Hippocampal formation (tissue), 2 donors: ENCODE data around the gene ARHGEF11.
"Not testable (repeated sequence)": the region's sequence is repeated elsewhere in the genome, so short reads cannot be mapped to it uniquely, and the experiment has no call there.

Experiments
- DNase-seq, 2 donors: peaks; one replicate each; lab custom pipeline; 2025; lab: John Stamatoyannopoulos, UW

ARHGEF11 gene

DNA sequence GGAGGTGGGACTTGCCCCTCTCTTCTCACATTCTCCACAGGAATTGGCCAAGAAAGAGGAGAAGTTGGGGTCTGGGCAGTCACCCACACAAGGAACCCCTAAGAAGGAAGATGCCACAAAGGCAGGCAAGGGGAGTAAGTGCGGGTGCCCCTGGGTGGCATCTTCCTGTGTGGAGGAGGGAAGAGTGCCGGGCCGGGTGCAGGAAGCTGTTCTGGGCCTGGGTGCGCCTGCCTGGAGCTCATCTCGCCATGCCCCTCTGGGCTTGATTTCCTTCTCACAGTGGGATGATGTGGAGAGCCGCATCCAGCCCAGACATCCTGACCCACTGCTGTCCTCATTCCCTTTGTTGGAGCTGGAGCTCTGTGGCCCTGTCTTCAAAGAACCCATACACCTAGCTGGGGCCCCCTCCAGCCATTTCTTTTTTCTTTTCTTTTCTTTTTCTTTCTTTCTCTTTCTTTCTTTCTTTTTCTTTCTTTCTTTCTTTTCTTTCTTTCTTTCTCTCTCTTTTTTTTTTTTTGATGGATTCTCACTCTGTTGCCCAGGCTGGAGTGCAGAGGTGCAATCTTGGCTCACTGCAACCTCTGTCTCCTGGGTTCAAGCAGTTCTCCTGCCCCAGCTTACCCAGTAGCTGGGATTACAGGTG, 115.8 kb downstream of the ARHGEF11 start:
- DNase-seq = no peak

DNA sequence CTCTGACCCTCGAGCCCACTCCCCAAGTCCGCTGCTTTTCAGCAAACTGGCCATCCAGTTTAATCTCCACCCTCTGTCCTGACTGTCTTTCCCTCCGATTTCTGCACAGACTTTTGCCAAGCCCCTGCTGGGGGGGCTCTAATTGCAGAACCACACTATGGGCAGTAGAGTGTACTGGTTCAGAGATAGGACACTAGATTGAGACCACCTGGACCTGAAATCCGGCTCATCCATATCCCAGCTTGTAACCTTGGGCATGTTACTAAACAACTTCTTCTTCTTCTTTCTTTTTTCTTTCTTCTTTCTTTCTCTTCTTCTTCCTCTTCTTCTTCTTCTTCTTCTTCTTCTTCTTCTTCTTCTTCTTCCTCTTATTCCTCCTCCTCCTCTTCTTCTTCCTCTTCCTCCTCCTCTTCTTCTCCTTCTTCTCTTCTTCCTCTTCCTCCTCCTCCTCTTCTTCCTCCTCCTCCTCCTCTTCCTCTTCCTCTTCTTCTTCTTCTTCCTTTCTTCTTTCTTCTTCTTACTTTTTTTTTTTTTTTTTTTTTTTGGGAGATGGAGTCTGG, 117.4 kb downstream of the ARHGEF11 start:
- no peak for DNase-seq

DNA sequence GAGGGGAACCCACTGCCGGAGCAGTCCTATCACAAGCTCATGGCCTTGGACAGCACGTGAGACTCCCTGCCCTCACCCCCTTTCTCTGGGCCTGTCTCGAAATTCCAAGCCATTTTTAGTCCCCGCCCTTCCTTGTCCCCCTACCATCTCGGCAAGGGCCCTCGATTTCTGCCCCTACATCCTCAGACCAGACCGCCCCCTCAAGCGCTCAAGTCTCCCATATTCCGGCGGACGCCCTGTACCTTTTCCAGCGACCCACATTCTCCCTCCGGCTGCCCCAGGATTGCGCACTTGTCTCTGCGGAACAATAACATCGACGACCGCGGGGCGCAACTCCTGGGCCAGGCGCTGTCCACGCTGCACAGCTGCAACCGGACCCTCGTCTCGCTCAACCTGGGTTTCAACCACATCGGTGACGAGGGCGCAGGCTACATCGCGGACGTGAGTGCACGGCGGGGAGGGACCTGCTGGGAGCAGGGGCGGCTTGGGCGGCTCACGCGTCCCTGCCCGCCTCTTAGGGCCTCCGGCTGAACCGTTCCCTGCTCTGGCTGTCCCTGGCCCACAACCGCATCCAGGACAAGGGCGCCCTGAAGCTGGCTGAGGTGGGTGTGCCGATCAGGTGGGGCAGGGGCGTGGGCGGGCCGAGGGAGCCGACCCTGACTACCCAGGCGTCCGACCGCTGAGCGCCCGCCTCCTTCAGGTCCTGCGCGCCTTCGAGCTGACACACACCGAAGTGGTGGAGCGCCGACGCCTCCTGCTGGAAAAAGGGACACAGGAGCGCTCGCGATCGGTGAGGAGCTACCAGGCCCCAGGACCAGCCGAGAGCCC, 118.1 kb downstream of the ARHGEF11 start:
- DNase-seq = no peak

DNA sequence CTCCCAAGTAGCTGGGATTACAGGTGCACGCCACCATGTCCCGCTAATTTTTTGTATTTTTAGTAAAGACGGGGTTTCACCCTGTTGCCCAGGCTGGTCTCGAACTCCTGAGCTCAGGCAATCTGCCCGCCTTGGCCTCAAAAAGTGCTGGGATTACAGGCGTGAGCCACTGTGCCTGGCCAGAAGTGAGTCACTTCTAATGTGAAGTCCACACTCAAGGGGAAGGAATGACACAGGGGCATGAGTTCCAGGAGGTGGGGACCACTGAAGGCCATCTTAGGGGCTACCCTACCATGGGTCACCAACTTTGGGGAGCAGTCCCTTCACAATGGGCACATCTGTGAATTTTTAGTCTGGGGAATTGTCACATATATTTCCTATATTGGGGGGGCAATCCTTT, 118.8 kb downstream of the ARHGEF11 start:
- DNase-seq = not testable (repeated sequence)

DNA sequence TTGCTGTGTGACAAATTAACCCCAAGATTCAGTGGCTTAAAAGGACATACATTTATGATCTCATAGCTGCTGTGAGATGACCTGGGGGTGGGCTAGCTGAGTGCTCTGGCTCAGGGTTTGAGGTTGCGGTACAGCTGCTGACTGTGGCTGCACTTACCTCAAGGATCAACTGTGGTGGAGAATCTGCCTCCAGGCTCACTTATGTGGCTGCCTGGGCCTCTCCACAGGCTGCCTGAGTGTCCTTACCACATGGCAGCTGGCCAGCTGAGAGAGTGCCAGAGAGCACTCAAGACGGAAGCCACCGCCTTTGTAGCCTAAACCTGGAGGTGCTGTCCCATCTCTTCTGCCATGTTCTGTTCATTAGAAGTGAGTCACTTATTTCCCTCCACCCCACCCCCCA, 119.4 kb downstream of the ARHGEF11 start:
- no peak for DNase-seq

DNA sequence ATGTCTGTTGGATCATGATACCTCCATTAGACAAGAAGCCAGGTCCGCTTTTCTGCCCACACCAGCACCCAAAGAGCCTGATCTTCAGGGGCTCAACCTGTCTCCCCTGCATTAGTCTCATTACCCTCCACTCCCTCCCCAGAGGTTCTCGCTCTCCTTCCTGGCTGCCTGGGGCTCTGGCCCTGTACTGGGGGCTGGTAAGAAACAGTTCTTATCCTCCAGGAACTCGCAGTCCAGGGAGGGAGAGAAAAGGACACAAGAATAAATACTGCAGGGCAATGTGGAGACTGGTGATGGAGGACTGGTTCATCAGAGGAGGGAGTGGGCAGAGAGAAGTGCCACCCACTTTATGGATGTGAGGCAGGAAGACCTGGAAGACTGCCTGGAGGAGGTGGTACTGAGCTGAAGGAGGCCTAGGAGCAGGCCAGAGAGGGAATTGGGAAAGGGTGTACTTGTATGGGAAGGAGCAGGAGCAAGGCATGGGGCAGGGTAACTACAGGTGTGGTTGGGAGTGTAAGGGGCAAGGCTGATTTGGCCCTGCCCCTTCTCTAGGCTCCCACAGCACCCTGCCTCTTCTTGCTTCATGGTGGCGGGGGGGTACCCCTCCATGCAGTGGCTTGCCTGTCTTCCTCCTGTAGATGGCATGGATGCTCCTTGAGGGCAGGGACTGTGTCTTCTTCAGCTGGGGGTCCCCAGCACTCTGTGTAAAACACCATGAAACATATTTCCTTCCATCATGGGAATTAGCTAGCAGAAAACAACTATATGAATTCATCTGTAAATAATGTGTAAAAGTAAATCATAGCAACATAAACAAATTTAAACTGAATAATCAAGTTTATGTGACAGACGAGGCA, 120.2 kb downstream of the ARHGEF11 start:
- DNase-seq = no peak

DNA sequence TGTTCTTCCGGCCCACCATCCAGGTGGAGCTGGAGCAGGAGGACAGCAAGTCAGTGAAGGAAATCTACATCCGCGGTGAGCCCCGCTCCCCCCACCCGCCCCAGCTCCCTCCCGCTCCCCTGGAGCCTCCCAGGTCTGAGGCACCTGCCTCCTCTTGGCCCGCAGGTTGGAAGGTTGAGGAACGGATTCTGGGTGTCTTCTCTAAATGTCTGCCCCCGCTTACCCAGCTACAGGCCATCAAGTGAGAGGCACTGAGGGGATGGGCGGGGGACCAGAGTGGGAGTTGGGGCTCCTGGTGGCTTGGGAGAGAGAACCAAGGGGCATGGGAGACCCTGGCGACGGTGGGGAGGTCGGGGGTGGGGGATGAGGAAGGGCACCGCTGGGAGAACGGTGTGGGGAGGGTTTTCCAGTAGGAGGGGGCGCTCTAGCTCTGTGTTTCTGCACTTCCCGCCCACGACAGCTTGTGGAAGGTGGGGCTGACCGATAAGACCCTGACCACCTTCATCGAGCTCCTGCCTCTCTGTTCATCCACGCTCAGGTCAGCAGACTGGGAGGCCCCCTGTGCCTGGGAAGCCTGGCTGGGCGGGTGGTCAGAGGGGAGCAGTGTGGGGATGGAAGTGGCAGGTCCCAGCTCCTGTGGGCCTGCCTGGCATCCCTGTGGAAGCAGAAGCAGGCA, 120.9 kb downstream of the ARHGEF11 start:
- DNase-seq = no peak

DNA sequence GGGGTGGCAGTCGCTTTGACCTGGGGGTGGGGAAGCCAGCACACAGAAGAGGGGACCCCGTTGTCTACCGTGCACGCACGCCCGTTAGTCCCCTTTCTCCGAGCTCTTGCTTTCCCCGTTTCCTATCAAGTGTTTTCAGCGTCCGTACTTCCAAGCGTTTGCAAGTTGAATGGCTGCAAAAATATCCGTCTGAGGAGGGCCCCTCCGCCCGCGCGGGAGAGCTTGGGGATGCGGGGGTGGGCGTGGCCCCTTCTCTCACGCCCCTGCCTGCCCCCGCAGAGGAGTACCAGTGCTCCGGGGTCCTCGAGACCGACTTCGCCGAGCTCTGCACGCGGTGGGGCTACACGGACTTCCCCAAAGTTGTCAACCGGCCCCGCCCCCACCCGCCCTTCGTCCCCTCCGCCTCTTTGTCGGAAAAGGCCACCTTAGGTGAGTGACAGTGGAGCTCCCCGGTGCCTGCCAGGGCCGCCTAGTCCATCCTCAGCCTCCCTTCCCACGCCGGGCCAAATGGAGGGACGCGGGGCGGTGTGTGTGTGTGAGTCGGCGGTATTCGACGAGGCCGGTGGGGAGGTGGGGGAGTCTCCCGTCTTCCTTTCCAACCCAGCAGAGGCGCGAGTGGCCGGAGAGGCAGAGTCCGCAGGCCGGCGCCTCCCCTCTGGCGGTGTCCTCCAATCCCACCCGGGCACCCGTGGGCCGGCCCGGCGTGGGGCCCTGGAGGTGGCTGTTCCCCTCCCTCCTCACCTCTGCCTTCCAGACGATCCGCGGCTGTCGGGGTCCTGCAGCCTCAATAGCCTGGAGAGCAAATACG, 121.7 kb downstream of the ARHGEF11 start:
- DNase-seq = no peak

DNA sequence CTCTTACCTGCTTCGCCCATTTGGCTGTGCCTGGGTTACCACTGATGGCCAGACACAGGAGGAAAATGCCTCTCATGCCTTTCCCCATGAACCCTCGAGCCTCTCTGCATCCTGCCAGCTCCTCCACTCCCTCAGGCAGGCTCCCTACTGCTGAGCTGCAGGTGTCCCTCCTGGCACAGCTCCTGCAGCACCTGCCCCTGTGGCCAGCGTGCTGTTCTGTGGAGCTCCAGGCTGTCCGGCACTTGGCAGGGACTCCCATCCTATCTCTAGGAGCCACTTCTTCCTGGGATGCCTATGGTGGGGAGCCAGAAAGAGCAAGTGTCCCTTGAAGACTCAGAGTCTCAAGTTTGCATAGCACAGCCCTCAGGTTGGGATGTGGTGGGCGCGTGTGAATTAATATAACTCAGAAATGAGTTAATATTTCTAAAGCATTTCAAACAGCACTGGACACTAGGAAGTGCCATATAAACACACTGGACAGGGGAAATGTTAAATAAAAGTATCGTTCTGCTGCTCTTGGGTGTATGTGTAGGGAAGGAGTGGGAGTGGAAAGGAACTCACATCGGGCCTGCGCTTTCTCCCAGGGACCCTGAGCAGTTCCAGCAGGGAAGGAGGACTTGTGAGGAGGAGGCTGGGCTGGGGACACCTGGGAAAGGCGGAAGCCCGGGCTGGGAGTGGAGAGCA, 122.4 kb downstream of the ARHGEF11 start:
- DNase-seq = no peak

DNA sequence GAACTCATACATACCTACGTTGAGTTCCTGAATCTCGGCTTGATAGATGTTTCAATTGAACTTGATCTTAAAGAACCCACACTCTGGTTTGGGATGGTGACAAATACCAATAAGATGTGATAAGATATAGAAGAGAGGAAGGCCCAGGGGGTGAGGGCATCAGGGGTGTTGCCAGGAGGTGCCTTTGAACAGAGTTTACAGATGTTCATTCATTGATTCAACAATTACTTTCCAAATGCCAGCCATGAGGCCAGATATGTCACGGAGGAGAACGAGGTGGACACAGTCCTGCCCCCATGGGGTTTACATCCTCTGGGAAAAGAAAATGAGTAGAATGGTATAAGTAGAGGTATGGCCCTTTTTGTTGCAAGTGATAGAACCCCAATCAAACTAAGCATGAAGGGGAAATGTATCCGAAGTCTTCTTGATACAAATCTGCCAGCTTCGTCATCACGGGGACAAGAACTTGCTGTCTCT, 124.5 kb downstream of the ARHGEF11 start:
- no peak for DNase-seq

DNA sequence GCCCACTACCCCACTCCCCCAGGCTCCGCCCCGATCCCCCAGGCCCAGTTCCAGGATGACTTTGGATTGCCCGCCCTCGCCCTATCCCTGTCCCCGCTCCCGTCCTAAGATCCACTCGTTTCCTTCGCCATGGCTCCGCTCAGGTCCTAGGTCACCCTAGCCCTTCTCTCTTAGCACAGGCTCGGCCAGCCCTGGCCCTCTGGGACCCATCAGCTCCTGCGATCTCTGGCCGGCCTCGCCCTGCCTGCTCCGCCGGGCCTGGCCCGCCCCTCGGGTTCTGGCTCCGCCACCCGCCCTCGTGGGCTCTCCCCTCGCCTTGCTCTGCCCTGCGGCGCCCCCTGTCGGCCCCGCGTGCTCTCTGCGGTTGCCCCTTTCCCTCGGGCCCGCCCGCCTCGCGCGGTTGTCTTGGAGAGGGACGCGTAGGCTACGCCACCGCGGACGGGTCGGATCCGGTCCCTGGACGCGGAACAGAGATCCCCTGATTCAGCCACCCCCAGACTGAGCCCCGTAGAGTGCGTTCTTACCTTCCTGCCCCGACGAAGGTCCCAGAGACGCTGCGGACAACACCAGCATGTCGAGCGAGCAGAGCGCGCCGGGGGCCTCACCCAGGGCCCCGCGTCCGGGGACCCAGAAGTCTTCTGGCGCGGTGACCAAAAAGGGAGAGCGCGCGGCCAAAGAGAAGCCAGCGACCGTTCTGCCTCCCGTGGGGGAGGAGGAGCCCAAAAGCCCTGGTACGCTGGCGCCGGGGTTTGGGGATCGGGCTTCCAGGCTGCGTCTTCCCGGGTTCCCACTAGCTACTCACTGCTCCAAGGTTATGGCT, 125.1 kb downstream of the ARHGEF11 start, which contains the start of gene LRRC71:
TSS of gene LRRC71 (plus strand) at position 400 of the 820 bp plus-strand sequence. CDS start at position 572, 172 bp downstream.
- DNase-seq = peak; percentile 13 to 19

DNA sequence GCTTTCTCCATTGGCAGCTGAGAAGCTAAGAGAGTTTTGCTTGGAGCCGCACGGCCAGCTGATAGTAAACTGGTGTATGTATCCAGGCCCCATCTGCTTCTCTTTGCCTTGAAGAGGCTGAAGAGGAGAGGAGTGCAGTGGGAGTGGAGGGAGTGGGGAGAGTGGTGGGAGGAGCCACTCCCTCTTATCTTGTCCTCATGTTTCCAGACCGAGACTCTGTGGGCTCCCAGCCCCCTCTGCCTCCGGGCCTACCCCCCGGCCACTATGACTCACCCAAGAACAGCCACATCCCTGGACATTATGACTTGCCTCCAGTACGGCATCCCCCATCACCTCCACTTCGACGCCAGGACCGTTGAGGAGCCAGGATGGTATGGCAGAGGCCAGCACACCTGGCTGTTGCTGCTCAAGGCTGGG, 131.1 kb downstream of the ARHGEF11 start:
- DNase-seq = no peak

DNA sequence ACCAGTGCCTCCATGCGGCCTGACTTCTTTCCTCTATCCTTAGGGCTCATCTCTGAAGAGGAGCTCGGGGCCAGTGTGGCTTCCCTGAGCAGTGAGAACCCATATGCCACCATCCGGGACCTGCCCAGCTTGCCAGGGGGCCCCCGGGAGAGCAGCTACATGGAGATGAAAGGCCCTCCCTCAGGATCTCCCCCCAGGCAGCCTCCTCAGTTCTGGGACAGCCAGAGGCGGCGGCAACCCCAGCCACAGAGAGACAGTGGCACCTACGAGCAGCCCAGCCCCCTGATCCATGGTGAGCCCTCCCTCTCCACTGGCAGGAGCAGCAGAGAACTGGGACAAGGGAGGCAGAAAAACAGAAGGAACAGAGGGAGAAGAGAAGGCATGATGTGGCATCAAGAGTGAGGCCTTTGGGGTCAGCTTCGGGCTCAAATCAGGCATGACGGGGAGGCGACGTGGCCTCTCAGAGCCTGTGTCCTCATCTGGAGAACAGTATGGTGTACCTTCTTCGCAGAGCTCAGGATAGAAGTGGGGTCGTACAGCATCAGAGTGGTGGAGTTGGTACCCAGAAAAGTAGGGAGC, 131.6 kb downstream of the ARHGEF11 start:
- no peak for DNase-seq

DNA sequence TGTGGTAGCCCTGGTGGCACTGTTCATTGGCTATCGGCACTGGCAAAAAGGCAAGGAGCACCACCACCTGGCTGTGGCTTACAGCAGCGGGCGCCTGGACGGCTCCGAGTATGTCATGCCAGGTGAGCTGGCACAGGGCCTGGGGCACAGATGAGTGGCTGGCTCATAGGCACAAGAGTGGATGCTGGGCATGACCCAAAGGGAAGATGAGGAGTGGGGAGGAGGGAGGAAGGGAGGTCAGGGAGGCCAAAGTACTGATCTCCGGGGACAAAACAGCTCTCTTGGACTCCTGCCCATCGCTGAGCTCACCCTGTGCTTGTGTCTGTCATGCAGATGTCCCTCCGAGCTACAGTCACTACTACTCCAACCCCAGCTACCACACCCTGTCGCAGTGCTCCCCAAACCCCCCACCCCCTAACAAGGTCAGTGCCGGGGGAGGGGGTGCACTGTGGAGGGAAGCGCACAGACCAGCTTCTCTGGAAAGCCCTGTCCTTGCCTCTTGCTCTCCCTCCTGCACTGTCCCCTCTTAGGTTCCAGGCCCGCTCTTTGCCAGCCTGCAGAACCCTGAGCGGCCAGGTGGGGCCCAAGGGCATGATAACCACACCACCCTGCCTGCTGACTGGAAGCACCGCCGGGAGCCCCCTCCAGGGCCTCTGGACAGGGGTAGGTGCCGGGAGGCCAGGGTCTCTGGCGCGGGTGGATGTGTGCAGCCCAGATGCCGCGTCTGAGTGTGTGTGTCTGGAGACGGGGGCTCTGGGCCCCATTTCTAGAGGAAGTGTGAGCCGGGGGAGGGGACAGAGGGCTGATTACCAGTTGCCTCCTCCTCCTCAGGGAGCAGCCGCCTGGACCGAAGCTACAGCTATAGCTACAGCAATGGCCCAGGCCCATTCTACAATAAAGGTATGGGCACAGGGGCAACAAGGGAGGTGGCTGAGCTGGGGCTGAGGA, 132.4 kb downstream of the ARHGEF11 start:
- peak in 1 of 2 donors; percentile 12 for DNase-seq

DNA sequence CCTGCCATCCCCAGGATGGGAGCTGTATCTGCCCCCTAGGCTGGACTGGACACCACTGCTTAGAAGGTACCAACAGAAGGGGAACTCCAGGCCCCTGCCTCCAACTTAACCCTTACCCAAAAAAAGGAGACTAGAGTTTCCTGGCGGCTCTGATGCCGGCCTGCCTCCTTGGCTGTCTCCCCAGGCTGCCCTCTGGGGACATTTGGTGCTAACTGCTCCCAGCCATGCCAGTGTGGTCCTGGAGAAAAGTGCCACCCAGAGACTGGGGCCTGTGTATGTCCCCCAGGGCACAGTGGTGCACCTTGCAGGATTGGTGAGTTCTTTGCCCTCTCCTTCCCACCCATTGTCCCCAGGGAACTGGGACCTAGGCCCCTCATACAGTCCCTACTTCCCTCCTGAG, 133.2 kb downstream of the ARHGEF11 start:
- no peak for DNase-seq

DNA sequence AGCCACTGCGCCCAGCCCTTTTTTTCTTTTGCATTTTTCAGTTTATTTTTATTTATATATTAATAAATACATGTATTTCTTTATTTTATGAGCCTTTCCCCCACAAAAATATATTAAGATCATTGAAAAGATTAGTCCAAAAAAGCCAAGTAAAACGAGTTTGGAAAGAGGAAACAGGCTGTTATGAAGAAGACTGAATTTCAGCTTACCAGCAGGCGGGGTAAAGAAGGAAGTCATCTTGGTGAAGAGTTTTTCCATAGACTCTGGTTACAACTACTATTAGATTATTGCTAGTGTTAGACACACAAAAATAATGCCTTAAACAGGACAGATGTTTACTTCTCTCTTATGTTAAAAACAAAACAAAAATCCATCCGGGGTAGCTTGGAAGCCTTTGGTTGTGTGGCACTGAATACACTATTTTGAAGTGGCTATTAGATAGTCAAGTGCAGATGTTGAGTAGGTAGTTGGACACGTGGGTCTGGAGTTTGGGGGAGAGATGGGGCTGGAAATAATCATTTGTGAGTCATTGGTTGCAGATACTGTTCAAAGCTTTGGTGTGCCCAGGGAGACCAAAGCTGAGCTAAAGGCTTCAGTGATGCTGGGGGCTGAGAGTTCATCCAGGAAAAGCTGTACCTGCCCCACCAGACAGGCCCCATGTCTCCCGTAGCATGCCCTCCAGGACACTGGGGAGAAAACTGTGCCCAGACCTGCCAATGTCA, 133.8 kb downstream of the ARHGEF11 start:
- no peak for DNase-seq

DNA sequence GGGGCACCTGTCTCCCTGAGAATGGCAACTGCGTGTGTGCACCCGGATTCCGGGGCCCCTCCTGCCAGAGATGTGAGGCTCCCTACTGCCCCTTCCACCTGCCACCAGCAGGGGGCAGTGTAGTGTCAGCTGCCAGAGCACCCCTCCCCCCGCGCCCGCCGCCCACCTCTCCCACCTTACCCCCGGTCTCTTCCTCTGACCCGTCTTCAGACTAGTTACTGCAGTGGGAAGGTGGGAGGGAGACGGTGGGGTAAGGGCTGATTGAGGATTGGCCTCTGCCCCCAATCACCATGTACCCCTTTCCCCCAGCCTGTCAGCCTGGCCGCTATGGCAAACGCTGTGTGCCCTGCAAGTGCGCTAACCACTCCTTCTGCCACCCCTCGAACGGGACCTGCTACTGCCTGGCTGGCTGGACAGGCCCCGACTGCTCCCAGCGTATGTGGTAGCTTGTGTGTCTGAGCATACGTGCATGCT, 135.2 kb downstream of the ARHGEF11 start:
- no peak for DNase-seq
